Measurements from ENCODE around the gene COLEC12.

- TF ChIP-seq, protein P1, sequence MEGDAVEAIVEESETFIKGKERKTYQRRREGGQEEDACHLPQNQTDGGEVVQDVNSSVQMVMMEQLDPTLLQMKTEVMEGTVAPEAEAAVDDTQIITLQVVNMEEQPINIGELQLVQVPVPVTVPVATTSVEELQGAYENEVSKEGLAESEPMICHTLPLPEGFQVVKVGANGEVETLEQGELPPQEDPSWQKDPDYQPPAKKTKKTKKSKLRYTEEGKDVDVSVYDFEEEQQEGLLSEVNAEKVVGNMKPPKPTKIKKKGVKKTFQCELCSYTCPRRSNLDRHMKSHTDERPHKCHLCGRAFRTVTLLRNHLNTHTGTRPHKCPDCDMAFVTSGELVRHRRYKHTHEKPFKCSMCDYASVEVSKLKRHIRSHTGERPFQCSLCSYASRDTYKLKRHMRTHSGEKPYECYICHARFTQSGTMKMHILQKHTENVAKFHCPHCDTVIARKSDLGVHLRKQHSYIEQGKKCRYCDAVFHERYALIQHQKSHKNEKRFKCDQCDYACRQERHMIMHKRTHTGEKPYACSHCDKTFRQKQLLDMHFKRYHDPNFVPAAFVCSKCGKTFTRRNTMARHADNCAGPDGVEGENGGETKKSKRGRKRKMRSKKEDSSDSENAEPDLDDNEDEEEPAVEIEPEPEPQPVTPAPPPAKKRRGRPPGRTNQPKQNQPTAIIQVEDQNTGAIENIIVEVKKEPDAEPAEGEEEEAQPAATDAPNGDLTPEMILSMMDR (IDR thresholded peaks at IDR 0.05), result no peak
- no peak for TF ChIP-seq POLR2A (IDR thresholded peaks at IDR 0.05)
Observed at GRCh38 chr18:346600-346999, 153.9 kb downstream of the COLEC12 start.
